Hematopoietic multipotent progenitor cell treated with erythropoietin and hydrocortisone succinate and interleukin-3 and kit ligand, for 4 days (in vitro differentiated cells): ENCODE measurements around the gene CLASRP.
"Not testable (repeated sequence)": the region's sequence is repeated elsewhere in the genome, so short reads cannot be mapped to it uniquely, and the experiment has no call there.

Experiments
- DNase-seq: peaks from one replicate; pipeline ENCODE4 v3.0.0-alpha.2; 2015

CLASRP gene, protein sequence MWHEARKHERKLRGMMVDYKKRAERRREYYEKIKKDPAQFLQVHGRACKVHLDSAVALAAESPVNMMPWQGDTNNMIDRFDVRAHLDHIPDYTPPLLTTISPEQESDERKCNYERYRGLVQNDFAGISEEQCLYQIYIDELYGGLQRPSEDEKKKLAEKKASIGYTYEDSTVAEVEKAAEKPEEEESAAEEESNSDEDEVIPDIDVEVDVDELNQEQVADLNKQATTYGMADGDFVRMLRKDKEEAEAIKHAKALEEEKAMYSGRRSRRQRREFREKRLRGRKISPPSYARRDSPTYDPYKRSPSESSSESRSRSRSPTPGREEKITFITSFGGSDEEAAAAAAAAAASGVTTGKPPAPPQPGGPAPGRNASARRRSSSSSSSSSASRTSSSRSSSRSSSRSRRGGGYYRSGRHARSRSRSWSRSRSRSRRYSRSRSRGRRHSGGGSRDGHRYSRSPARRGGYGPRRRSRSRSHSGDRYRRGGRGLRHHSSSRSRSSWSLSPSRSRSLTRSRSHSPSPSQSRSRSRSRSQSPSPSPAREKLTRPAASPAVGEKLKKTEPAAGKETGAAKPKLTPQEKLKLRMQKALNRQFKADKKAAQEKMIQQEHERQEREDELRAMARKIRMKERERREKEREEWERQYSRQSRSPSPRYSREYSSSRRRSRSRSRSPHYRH

GRCh38 chr19:45038931-45039893, at the start of gene CLASRP:
CLASRP (plus strand) TSS chr19:45039045; CDS start chr19:45040213, 1,168 bp downstream.
- DNase-seq: peak; percentile 96

- no peak for DNase-seq
Observed at GRCh38 chr19:44990459-44990858, 48.4 kb upstream of the CLASRP start.

DNA sequence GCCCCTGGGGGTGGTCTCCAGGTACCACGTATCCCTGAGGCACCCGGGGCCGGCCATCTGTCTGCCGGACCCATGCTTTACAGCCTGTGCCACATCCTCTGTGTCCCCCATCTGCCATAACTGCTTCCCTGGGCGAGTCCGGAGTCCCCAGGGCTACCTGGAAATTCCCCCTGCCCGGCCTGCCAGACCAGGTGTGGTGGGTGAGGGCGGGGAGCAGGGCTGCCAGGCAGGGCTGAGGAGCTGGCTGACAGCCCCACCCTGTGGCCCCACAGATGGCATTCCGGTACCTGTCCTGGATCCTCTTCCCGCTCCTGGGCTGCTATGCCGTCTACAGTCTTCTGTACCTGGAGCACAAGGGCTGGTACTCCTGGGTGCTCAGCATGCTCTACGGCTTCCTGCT, 47.9 kb upstream of the CLASRP start:
- no peak for DNase-seq

GRCh38 chr19:44992336-44993163, 46.3 kb upstream of the CLASRP start:
- no peak for DNase-seq

DNA sequence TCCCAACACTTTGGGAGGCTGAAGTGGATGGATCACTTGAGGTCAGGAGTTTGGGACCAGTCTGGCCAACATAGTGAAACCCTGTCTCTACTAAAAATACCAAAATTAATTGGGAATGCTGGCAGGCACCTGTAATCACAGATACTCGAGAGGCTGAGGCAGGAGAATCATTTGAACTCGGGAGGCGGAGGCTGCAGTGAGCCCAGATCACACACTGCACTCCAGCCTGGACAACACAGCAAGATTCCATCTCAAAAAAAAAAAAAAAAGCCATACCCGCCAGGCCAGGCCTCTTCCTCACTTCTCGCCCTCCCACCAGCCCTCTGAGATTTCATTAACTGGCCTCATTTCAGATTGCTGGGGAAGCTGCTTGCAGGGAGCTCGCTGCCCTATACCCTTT, 45.3 kb upstream of the CLASRP start:
- no peak for DNase-seq

DNA sequence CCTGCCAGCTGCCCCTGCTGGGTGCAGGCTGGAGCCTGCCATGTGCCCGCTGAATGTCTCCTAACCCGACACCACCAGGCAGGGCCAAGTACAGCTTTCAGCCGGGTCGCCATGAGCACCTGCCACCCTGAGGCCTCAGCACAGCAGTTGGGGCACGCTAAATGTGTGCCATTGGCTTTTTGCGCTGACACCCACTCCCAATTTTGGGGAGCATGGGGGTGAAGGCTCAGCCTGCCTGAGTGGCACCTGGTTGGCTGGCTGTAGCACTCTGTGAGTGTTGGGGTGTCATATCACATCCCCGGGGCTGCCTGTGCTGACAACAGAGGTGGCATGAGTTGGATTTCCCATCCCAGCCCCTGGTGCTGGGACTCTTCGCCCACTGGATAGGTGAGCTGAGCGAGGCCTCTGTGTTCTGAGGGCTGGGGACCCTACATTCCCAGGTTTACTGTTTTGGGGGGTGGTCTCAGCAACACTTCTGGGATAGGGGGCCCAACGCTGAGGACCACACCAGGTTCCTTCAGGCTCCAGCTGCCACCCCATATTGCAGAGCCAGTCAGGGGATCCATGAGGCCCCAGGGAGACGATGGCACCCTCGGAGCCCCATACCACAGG, 44.8 kb upstream of the CLASRP start:
- DNase-seq: no peak

DNA sequence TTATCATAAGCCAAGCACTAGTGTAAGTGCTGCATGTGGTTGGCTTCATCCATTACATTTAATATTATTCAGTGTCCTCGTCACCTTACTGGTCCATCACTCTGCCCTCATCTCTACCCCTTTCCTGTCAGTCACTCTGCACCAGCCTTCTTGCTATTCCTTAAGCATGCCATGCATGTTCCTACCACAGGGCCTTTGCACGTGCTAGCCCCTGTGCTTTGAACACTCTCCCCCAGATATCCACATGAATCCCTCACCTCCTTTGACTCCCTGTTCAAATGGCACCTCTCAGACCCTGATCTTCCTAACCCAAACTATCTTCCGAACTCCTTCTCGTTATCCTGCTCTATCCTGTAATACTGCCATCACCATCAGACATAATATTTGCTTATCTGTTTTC, 40.8 kb upstream of the CLASRP start:
- no peak for DNase-seq

- not testable (repeated sequence) for DNase-seq
Observed at GRCh38 chr19:44999131-44999925, 39.5 kb upstream of the CLASRP start.

DNA sequence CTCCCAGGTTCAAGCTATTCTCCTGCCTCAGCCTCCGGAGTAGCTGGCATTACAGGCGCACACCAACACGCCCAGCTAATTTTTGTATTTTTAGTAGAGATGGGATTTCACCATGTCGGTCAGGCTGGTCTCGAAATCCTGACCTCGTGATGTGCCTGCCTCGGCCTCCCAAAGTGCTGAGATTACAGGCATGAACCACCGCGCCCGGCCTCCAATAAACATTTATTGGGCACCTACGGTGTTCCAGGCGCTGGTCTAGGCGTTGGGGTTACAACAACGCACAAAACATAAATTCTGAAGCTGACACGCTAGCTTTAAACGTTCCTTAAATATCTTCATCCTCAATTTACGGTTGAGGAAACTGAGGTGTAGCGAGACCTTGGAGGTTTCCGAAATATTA, 38.2 kb upstream of the CLASRP start:
- DNase-seq: not testable (repeated sequence)

- peak; percentile 94 for DNase-seq
Observed at GRCh38 chr19:45001087-45001739, 37.6 kb upstream of the CLASRP start, which contains the start of gene RELB. RELB (plus strand) TSS chr19:45001464; CDS start chr19:45001580, 116 bp downstream.

- no peak for DNase-seq
Observed at GRCh38 chr19:45003485-45003884, 35.4 kb upstream of the CLASRP start.

- DNase-seq: no peak
Observed at GRCh38 chr19:45005787-45006186, 33.1 kb upstream of the CLASRP start.

GRCh38 chr19:45008552-45008951, 30.3 kb upstream of the CLASRP start:
- no peak for DNase-seq

DNA sequence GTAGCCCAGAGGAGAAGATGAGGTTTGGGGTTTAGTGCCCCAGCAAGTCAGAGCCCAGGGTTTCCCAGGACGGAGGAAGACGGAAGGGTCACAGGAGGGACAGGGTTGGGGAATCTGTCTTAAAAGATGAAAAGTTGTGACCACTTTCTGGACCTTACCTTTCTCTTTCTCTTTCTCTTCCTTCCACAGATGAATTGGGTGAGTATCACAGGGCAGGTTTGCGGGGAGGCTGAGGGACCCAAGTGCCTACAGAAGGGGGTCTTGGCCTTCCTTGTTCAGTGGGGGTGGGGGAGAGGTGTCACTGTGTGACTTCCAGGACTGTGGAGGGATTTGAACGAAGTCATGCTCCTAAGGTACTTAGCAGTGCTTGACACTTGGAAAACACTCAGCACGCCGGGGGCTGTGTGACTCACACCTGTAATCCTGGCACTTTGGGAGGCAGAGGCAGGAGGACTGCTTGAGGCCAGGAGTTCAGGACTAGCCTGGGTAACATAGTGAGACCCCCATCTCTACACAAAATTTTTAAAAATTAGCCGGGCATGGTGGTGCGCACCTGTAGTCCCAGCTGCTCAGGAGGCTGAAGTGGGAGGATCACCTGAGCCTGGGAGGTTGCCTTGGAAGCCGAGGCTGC, 29.1 kb upstream of the CLASRP start:
- no peak for DNase-seq

DNA sequence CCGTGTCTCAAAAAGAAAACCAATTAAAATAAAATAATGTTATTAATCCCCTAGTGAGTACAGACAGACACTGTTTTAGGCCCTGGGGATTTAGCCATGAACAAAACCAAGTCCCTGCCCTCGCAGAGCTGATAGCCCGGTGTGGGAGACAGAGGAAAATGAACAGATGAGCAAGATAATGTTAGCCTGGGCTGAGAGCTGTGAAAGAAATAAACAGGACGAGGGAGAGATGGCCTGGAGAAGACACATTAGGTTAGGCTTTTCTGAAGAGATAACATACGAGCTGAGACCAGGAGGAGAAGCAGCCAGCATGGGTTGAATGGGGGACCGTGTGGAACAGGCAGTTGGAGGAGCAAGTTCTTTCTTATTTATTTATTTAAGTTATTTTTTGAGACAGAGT, 28.5 kb upstream of the CLASRP start:
- peak; percentile 22 for DNase-seq

DNA sequence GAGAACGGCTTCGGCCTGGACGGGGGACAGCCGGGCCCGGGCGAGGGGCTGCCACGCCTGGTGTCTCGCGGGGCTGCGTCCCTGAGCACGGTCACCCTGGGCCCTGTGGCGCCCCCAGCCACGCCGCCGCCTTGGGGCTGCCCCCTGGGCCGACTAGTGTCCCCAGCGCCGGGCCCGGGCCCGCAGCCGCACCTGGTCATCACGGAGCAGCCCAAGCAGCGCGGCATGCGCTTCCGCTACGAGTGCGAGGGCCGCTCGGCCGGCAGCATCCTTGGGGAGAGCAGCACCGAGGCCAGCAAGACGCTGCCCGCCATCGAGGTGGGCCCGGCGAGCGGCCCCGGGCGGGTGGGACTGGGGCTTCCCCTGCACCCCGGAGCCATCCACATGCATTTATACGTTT, 26.9 kb upstream of the CLASRP start:
- no peak for DNase-seq

- peak; percentile 89 for DNase-seq
Observed at GRCh38 chr19:45016388-45017314, 22.2 kb upstream of the CLASRP start.

GRCh38 chr19:45019187-45019586, 19.7 kb upstream of the CLASRP start:
- no peak for DNase-seq

DNA sequence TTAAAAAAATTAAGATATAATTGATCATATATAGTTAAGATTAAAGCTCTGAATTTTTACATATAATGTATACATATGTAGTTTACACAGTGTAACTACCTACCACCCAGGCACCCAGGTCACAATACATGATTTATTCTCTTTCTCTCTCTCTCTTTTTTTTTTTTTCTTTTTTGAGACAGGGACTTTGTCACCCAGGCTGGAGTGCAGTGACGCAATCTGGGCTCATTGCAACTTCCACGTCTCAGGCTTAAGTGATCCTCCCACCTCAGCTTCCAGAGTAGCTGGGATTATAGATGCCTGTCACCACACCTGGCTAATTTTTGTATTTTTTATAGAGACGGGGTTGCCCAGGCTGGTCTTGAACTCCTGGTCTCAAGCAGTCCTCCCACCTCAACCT, 18.8 kb upstream of the CLASRP start:
- no peak for DNase-seq
